Vagina (tissue), 2 donors: ENCODE measurements around the gene LCN2. TPM values are rescaled to one million over a fixed set of nuclear protein-coding genes. Genes with fewer than 3 reads are reported as not detected.

Experiments used
- DNase-seq, 2 donors: peaks; one replicate each; pipeline ENCODE4 v3.0.0-alpha.2; 2017; ENCODE audit errors: extremely low spot score in 2 of 2
- H3K27ac ChIP-seq: fragments of 200-600 bp; sonication (generic); one replicate; pipeline ENCODE4 v1.5.1; 2019
- H3K27me3 ChIP-seq: fragments of 200-600 bp; sonication (generic); one replicate; pipeline ENCODE4 v1.5.1; 2019
- H3K36me3 ChIP-seq, 2 donors: fragments of 200-600 bp; sonication (generic); one replicate each; pipeline ENCODE4 v1.5.1; 2017 to 2019
- H3K4me1 ChIP-seq: fragments of 200-600 bp; sonication (generic); one replicate; pipeline ENCODE4 v1.5.1; 2019
- H3K4me3 ChIP-seq, 2 donors: fragments of 200-600 bp; sonication (generic); 1 replicate in 1 of 2; 2 replicates in 1 of 2; pipeline ENCODE4 v1.5.1; 2016 to 2019
- H3K9me3 ChIP-seq: fragments of 200-600 bp; sonication (generic); one replicate; pipeline ENCODE4 v1.5.1; 2019
- POLR2A ChIP-seq, 2 donors: fragments of 450-650 bp; IDR thresholded peaks; one replicate each; pipeline ENCODE4 v1.6.1; 2017; ENCODE audit warnings: antibody characterized with exemption in 2 of 2, mild to moderate bottlenecking in 2 of 2, moderate library complexity in 2 of 2
- POLR2AphosphoS5 ChIP-seq, 2 donors: sonication (generic); formaldehyde crosslinking; IDR thresholded peaks; one replicate each; pipeline ENCODE4 v1.9.0; 2017; ENCODE audit warnings: antibody characterized with exemption in 2 of 2, mild to moderate bottlenecking in 2 of 2, low read depth in 1 of 2; ENCODE audit not compliant: insufficient read depth in 1 of 2
- intact Hi-C: fragments of 100-400 bp; cut with DNase I; formaldehyde crosslinking; loops from one replicate; pipeline ENCODE4 v1.15.1; 2023
- total RNA-seq: library from RNA; depleted of rRNA; stranded (reverse); fragments of >200 nt; gene quantifications from one replicate; pipeline ENCODE4 v1.2.3, GENCODE V29; 2016
- TF ChIP-seq, protein P1 (sequence below), 3 experiments: fragments of 450-650 bp in 2 of 3; fragments of 200-600 bp in 1 of 3; sonication (generic) in 1 of 3; IDR thresholded peaks; one replicate each; pipeline ENCODE4 v1.5.1; 2017 to 2019; ENCODE audit warnings: antibody characterized with exemption in 3 of 3, mild to moderate bottlenecking in 2 of 3, moderate library complexity in 2 of 3

Gene LCN2
- total RNA-seq, 1 donor from 2014 or later, result 136 TPM

DNA sequence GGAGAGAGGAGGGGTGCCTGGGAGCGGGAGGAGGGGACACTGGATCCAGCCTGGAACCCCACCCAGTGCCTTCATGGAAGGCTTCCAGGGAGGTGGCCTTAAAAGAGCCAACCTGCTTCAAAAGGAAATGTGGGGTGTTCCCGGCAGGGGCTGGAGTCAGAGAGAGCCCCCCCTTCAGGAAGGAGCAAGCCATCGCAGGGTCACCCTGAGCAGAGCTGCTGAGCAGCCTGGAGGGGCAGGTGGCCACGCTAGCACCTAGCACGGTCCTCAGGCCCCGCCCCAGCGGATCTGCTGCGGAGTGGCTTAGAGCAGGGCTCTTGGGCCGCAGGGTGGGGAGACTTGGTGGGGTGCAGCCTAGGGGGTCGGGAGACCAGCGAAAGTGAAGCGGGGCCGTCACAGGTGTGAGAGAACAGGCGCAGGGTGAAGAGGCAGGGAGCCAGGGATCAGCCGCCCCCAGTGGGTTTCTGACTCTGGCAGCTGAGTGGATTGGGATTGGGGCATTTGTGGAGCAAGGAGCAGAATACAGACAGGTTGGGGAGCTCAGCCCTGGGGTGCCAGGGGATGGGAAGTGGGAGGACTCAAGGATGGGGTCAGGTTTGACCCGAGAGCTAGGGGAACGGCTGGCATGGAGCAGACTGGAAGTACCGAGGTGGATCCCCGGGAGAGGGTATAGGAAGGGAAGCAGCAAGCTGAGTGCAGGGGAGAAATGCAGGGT, 1.5 kb downstream of the LCN2 start:
- intact Hi-C loops, result no loop called here
- Histone ChIP-seq H3K27me3 (no peaks in the 10 kb centered on the region), H3K4me1 (peaks cover 31% of the 10 kb centered on the region), H3K27ac (no peak overlapping the region), H3K36me3 (no peaks in the 10 kb centered on the region), H3K4me3 (no peak overlapping the region), H3K9me3 (no peaks in the 10 kb centered on the region)
- TF ChIP-seq POLR2AphosphoS5 (IDR thresholded peaks at IDR 0.05; ENCODE audit: insufficient read depth in 1 of 2, low read depth in 1 of 2) (no peak), POLR2A (IDR thresholded peaks at IDR 0.05) (no peak)
- TF ChIP-seq, protein P1, sequence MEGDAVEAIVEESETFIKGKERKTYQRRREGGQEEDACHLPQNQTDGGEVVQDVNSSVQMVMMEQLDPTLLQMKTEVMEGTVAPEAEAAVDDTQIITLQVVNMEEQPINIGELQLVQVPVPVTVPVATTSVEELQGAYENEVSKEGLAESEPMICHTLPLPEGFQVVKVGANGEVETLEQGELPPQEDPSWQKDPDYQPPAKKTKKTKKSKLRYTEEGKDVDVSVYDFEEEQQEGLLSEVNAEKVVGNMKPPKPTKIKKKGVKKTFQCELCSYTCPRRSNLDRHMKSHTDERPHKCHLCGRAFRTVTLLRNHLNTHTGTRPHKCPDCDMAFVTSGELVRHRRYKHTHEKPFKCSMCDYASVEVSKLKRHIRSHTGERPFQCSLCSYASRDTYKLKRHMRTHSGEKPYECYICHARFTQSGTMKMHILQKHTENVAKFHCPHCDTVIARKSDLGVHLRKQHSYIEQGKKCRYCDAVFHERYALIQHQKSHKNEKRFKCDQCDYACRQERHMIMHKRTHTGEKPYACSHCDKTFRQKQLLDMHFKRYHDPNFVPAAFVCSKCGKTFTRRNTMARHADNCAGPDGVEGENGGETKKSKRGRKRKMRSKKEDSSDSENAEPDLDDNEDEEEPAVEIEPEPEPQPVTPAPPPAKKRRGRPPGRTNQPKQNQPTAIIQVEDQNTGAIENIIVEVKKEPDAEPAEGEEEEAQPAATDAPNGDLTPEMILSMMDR (IDR thresholded peaks at IDR 0.05), result no peak
- no peak for DNase-seq

DNA sequence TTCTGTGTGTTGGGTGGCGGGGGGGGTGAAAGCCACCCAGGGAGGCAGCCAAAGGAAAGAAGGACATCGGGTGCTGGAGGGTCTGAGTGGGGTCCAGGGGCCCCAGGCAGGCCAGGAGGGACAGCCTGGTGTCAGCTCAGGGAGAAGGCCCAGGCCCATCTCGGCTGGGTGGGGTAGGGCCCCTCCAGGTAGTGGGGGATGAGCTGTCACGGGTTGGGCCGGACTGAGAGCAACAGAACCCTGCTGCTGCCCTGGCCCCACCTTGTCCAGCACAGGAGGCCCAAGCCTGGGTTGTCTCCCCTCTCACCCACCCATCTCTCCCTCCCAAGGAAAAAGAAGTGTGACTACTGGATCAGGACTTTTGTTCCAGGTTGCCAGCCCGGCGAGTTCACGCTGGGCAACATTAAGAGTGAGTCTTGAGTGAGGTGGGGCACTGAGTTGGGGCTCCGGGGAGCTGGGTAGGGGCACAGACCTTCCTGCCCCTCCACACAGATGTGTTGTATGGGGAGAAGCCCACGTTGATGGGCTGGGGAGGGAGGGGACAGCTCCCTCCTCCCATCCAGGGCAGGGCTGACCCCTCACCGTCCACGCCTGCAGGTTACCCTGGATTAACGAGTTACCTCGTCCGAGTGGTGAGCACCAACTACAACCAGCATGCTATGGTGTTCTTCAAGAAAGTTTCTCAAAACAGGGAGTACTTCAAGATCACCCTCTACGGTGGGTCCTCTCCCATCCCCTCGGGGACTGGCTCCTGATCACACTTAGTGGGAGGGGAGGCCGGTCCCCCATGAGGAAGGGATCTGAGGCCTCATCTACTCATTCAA, 2.3 kb downstream of the LCN2 start:
- no peak overlapping the region for H3K4me3 ChIP-seq
- intact Hi-C loops, result no loop called here
- no peaks in the 10 kb centered on the region for H3K9me3 ChIP-seq
- TF ChIP-seq, protein P1 (IDR thresholded peaks at IDR 0.05), result no peak
- TF ChIP-seq POLR2AphosphoS5 (IDR thresholded peaks at IDR 0.05; ENCODE audit: insufficient read depth in 1 of 2, low read depth in 1 of 2) (no peak), POLR2A (IDR thresholded peaks at IDR 0.05) (no peak)
- H3K27ac ChIP-seq, result no peak overlapping the region
- H3K27me3 ChIP-seq, result no peaks in the 10 kb centered on the region
- no peaks in the 10 kb centered on the region for H3K36me3 ChIP-seq
- DNase-seq, result no peak
- peaks cover 31% of the 10 kb centered on the region for H3K4me1 ChIP-seq

DNA sequence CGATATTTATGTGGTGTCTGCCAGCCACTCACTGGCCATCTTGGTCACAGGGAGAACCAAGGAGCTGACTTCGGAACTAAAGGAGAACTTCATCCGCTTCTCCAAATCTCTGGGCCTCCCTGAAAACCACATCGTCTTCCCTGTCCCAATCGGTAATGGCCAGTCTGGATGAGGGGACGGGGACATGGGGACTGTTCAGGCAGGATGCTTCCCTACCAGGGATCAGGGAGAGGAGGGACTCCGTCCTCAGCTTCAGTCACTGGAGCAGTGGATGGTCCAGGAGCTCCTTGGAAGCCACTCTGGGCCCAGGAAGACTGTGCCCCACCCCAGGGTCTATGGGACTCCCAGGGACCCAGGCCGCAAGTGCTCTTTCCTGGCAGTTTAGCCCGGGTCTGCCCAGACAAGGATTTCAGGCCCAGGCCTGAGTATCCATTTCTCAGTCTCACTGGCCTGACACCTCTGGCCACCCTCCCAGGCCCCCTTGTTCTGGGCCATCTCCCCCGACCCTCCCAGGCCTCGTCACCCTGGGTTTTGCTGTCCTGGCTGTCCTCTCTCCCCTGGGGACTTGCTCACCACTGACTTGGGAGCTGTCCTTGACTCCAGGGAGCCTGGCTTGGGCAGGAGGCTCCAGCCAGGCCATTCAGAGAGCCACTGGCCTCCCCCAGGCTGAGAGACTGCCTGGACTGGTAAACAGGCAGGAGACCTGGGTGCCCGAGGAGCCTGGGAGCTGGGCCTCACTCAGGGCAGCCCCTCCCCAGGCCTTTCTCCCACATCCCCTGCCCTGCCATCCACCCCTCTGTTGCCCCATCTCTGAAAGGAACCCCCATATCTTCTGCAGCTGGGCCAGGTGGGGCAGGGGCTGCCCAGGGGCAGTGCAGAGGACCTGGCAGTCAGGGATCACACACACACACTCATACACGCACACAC, 3.1 kb downstream of the LCN2 start:
- DNase-seq, result no peak
- peaks cover 31% of the 10 kb centered on the region for H3K4me1 ChIP-seq
- H3K9me3 ChIP-seq, result no peaks in the 10 kb centered on the region
- H3K36me3 ChIP-seq, result no peaks in the 10 kb centered on the region
- no peak overlapping the region for H3K27ac ChIP-seq
- no peak overlapping the region for H3K4me3 ChIP-seq
- H3K27me3 ChIP-seq, result no peaks in the 10 kb centered on the region
- intact Hi-C loops, result no loop called here
- TF ChIP-seq, protein P1 (IDR thresholded peaks at IDR 0.05), result no peak
- TF ChIP-seq POLR2AphosphoS5 (IDR thresholded peaks at IDR 0.05; ENCODE audit: insufficient read depth in 1 of 2, low read depth in 1 of 2) (no peak), POLR2A (IDR thresholded peaks at IDR 0.05) (no peak)

DNA sequence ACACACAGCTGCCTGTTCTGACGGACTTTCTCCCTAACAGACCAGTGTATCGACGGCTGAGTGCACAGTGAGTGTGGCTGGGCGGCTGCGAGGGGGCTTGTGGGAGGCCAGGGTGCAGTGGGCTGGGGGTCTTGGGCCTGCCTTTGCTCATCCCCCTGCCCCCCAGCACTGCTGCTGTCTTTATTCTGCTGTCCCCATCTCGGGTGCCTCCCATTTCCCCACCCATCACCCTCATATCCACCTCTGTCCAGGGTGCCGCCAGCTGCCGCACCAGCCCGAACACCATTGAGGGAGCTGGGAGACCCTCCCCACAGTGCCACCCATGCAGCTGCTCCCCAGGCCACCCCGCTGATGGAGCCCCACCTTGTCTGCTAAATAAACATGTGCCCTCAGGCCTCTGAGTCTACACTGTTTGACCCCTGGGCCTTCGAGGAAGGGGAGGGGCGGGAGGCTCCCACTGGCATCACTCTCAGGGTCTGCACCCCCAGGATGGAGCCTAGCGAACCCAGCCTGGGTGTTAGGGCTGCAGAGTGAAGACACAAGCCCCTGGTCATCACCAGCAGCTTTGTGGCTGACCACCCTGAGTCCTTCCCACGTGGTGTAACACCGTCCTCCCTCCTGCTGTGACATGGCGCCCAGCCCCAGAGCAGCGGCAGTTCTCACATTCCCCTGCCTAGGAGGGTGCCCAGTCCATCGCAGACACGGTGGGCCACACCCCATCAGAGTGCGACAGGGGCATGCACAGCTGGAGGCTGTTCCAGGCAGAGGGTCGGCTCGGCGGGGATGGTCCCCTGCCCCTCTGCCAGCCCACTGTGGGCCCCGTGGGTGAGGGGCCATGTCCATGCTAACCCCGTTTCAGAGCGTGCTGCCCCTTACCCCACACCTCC, 4.0 kb downstream of the LCN2 start:
- no peak overlapping the region for H3K27ac ChIP-seq
- TF ChIP-seq POLR2AphosphoS5 (IDR thresholded peaks at IDR 0.05; ENCODE audit: insufficient read depth in 1 of 2, low read depth in 1 of 2) (no peak), POLR2A (IDR thresholded peaks at IDR 0.05) (no peak)
- TF ChIP-seq, protein P1 (IDR thresholded peaks at IDR 0.05), result no peak
- no peak for DNase-seq
- H3K9me3 ChIP-seq, result no peaks in the 10 kb centered on the region
- no peak overlapping the region for H3K4me3 ChIP-seq
- no peaks in the 10 kb centered on the region for H3K27me3 ChIP-seq
- H3K36me3 ChIP-seq, result no peaks in the 10 kb centered on the region
- intact Hi-C loops, result no loop called here
- peaks cover 28% of the 10 kb centered on the region for H3K4me1 ChIP-seq
